Gastroesophageal sphincter (tissue), 3 donors: ENCODE data around the gene REN.

ENCODE experiments used
- CTCF ChIP-seq, 4 experiments: fragments of 200-600 bp in 2 of 4; fragments of 450-650 bp in 2 of 4; sonication (generic) in 1 of 4; IDR thresholded peaks; one replicate each; pipeline ENCODE4 v1.5.1; 2017 to 2019; ENCODE audit warnings: antibody characterized with exemption in 4 of 4, mild to moderate bottlenecking in 2 of 4, moderate library complexity in 2 of 4
- EP300 ChIP-seq: sonication (generic); formaldehyde crosslinking; IDR thresholded peaks from one replicate; pipeline ENCODE4 v1.6.1; 2017; ENCODE audit warnings: antibody characterized with exemption, mild to moderate bottlenecking
- POLR2A ChIP-seq, 2 donors: fragments of 450-650 bp; IDR thresholded peaks; one replicate each; pipeline ENCODE4 v1.6.1; 2017; ENCODE audit warnings: antibody characterized with exemption in 2 of 2, mild to moderate bottlenecking in 2 of 2, moderate library complexity in 1 of 2
- POLR2AphosphoS5 ChIP-seq: sonication (generic); formaldehyde crosslinking; IDR thresholded peaks from one replicate; pipeline ENCODE4 v1.6.1; 2017; ENCODE audit warnings: antibody characterized with exemption

GRCh38 chr1:204206121-204206520 is 40.0 kb upstream of the REN start:
- TF ChIP-seq EP300 = no peak
- no peak for TF ChIP-seq POLR2A (IDR thresholded peaks at IDR 0.05)
- no peak for TF ChIP-seq CTCF (IDR thresholded peaks at IDR 0.05)
- no peak for TF ChIP-seq POLR2AphosphoS5
